Smooth muscle cell (in vitro differentiated cells): ENCODE data around the gene CD37. TPM values are rescaled to one million over a fixed set of nuclear protein-coding genes. Genes with fewer than 3 reads are reported as not detected.
"Not testable (repeated sequence)": the region's sequence is repeated elsewhere in the genome, so short reads cannot be mapped to it uniquely, and the experiment has no call there.

ENCODE experiments used
- DNase-seq: peaks from one replicate; lab custom pipeline; 2025; ENCODE audit not compliant: unreplicated experiment; lab: John Stamatoyannopoulos, UW
- H2AFZ ChIP-seq: fragments of 200-600 bp; sonication (generic); 2 replicates; pipeline ENCODE4 v1.6.0; 2016; ENCODE audit warnings: antibody characterized with exemption, low read depth, mild to moderate bottlenecking
- H3F3A ChIP-seq: fragments of 200-600 bp; sonication (generic); 2 replicates; pipeline ENCODE4 v1.6.0; 2017; ENCODE audit warnings: antibody characterized with exemption, low read depth
- H3K27ac ChIP-seq: fragments of 200-600 bp; sonication (generic); 2 replicates; pipeline ENCODE4 v1.5.1; 2016; ENCODE audit warnings: low read depth, mild to moderate bottlenecking
- H3K27me3 ChIP-seq: fragments of 200-600 bp; sonication (generic); 2 replicates; pipeline ENCODE4 v1.6.1; 2016; ENCODE audit warnings: low read depth, mild to moderate bottlenecking
- H3K36me3 ChIP-seq: fragments of 200-600 bp; sonication (generic); 2 replicates; pipeline ENCODE4 v1.5.1; 2016; ENCODE audit warnings: low read depth
- H3K4me1 ChIP-seq: fragments of 200-600 bp; sonication (generic); 2 replicates; pipeline ENCODE4 v1.5.1; 2016; ENCODE audit warnings: low read depth
- H3K4me2 ChIP-seq: fragments of 200-600 bp; sonication (generic); 2 replicates; pipeline ENCODE4 v1.6.0; 2016; ENCODE audit warnings: mild to moderate bottlenecking
- H3K4me3 ChIP-seq: fragments of 200-600 bp; sonication (generic); 2 replicates; pipeline ENCODE4 v1.5.1; 2016; ENCODE audit warnings: mild to moderate bottlenecking
- H3K79me2 ChIP-seq: fragments of 200-600 bp; sonication (generic); 2 replicates; pipeline ENCODE4 v1.6.0; 2016; ENCODE audit warnings: low read depth, mild to moderate bottlenecking
- H3K9ac ChIP-seq: fragments of 200-600 bp; sonication (generic); 2 replicates; pipeline ENCODE4 v1.6.0; 2016; ENCODE audit warnings: low read depth
- H3K9me3 ChIP-seq: fragments of 200-600 bp; sonication (generic); replicated peaks from 2 replicates; pipeline ENCODE4 v1.5.1; 2016; ENCODE audit warnings: low read depth
- H4K20me1 ChIP-seq: fragments of 200-600 bp; sonication (generic); 2 replicates; pipeline ENCODE4 v1.6.0; 2016; ENCODE audit warnings: low read depth
- WGBS: methylation state at CpG from one replicate; pipeline ENCODE4 v1.1.7; 2016; ENCODE audit warnings: low lambda C conversion rate; 5-methylcytosine and 5-hydroxymethylcytosine counted together
- polyA plus RNA-seq: library from polyadenylated mRNA; unstranded; fragments of >200 nt; fragmentation: Nextera tagmentation; extraction: Ambion mirVana; gene quantifications from 2 replicates; pipeline ENCODE4 v1.2.1, GENCODE V29; 2016
- total RNA-seq: library from RNA; depleted of rRNA; stranded (reverse); fragments of >200 nt; gene quantifications from 2 replicates; pipeline ENCODE4 v1.2.3, GENCODE V29; 2014
- TF ChIP-seq, protein P1 (sequence below): fragments of 200-600 bp; sonication (generic); IDR thresholded peaks from 2 replicates; pipeline ENCODE4 v1.5.1; 2017; ENCODE audit warnings: borderline replicate concordance, mild to moderate bottlenecking, antibody characterized with exemption; ENCODE audit not compliant: insufficient read depth, poor library complexity, severe bottlenecking

Gene CD37
- total and polyA plus RNA-seq, 2 experiments from 2014 or later: 7.0 TPM; not detected in 1

DNA sequence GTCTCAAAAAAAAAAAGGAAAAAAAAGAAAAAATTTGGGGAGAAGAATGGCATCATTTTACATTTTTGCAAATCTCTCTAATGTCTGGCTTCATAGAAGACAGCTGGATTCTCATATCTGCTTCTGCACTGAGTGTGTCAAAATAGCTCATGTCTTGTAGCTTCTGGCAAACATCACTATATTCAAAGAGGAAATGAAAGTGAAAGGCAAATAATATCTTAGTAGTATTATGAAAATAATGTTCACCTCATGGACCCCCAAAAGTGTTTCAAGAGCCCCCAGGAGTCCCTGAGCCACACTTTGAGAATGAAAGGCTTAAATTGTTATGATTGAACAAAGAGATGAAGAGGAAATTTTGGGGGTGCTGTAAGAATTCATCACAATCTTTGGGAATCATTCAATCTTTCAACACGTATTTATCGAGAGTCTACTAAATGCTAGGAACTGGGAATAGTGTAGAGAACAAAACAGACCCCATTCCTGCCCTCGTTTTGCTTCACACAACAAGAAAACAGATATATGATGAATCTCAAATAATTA is 9.0 kb upstream of the CD37 start:
- Histone ChIP-seq H3K27ac (no peak overlapping the region), H3K4me1 (no peaks in the 10 kb centered on the region), H3K27me3 (no peaks in the 10 kb centered on the region), H2AFZ (no peak overlapping the region), H3K36me3 (peaks cover 15% of the 10 kb centered on the region), H3K79me2 (no peaks in the 10 kb centered on the region), H3F3A (no peaks in the 10 kb centered on the region), H3K9ac (no peak overlapping the region), H3K9me3 (no peaks in the 10 kb centered on the region), H3K4me2 (no peak overlapping the region), H4K20me1 (no peaks in the 10 kb centered on the region), H3K4me3 (no peak overlapping the region)
- DNase-seq: no peak
- WGBS: 93% methylated on average over 3 of the region's 3 CpGs
- TF ChIP-seq, protein P1, sequence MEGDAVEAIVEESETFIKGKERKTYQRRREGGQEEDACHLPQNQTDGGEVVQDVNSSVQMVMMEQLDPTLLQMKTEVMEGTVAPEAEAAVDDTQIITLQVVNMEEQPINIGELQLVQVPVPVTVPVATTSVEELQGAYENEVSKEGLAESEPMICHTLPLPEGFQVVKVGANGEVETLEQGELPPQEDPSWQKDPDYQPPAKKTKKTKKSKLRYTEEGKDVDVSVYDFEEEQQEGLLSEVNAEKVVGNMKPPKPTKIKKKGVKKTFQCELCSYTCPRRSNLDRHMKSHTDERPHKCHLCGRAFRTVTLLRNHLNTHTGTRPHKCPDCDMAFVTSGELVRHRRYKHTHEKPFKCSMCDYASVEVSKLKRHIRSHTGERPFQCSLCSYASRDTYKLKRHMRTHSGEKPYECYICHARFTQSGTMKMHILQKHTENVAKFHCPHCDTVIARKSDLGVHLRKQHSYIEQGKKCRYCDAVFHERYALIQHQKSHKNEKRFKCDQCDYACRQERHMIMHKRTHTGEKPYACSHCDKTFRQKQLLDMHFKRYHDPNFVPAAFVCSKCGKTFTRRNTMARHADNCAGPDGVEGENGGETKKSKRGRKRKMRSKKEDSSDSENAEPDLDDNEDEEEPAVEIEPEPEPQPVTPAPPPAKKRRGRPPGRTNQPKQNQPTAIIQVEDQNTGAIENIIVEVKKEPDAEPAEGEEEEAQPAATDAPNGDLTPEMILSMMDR: no peak

DNA sequence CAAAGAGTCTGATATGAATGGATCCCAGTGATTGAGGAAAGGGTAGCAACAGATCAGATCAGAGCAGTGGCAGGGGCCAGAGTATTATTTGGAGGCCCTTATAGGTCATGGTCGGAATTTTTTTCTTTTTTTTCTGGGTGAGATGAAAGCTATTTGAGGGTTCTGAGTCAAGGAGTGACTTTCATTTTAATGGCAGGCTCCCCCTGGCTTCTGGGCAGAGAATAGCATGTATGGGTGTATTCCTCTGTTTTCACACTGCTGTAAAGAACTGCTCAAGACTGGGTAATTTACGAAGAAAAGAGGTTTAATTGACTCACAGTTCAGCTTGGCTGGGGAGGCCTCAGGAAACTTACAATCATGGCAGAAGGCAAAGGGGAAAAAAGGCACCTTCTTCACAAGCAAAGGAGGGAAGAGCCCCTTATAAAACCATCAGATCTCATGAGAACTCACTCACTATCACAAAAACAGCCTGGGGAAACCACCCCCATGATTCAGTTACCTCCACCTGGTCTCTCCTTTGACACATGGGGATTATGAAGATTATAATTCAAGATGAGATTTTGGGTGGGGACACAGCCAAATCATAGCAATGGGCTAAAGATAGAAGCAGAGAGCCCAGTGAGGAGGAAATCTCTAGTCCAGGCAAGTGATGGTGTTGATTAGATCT is 7.2 kb upstream of the CD37 start:
- Histone ChIP-seq H3K4me3 (no peak overlapping the region), H3K36me3 (peaks cover 2% of the 10 kb centered on the region), H3K9me3 (no peaks in the 10 kb centered on the region), H4K20me1 (no peaks in the 10 kb centered on the region), H3F3A (no peaks in the 10 kb centered on the region), H3K27me3 (no peaks in the 10 kb centered on the region), H3K79me2 (no peaks in the 10 kb centered on the region), H3K9ac (no peak overlapping the region), H2AFZ (no peak overlapping the region), H3K4me1 (no peaks in the 10 kb centered on the region), H3K27ac (no peak overlapping the region), H3K4me2 (no peak overlapping the region)
- TF ChIP-seq, protein P1: peak; percentile 39
- DNase-seq: no peak
- WGBS: 82% methylated on average over 2 of the region's 2 CpGs

- Histone ChIP-seq H3K27me3 (no peaks in the 10 kb centered on the region), H3F3A (no peaks in the 10 kb centered on the region), H3K9ac (no peak overlapping the region), H3K27ac (no peak overlapping the region), H3K36me3 (no peaks in the 10 kb centered on the region), H3K79me2 (no peaks in the 10 kb centered on the region), H3K4me2 (no peak overlapping the region), H3K9me3 (no peaks in the 10 kb centered on the region), H3K4me1 (no peaks in the 10 kb centered on the region), H2AFZ (no peak overlapping the region), H4K20me1 (no peaks in the 10 kb centered on the region), H3K4me3 (no peak overlapping the region)
- TF ChIP-seq, protein P1: no peak
- DNase-seq: no peak
- 90% methylated on average over 2 of the region's 2 CpGs for WGBS
Observed at GRCh38 chr19:49328741-49329140, 6.5 kb upstream of the CD37 start.

DNA sequence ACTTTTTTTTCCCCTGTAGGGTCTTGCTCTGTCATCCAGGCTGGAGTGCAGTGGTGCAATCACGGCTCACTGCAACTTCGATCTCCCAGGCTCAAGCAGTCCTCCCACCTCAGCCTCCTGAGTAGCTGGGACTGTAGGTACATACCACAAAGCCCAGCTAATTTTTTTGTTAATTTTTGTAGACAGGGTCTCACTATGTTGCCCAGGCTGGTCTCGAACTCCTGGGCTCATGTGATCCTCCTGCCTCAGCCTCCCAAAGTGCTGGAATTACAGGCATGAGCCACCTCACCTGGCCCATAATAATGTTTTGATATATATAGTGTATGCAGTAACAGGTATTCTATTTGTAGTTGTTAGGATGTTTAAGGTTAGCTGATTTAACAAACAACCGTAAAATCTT is 4.0 kb upstream of the CD37 start:
- H3K79me2 ChIP-seq, H2AFZ ChIP-seq, H3K9ac ChIP-seq, H4K20me1 ChIP-seq, H3K4me1 ChIP-seq, H3K4me3 ChIP-seq, H3F3A ChIP-seq, H3K9me3 ChIP-seq, H3K27me3 ChIP-seq, H3K4me2 ChIP-seq, H3K36me3 ChIP-seq, H3K27ac ChIP-seq, DNase-seq: not testable (repeated sequence)
- WGBS: 96% methylated on average over 4 of the region's 4 CpGs
